GM21367 (cell line): ENCODE results near the gene IGSF21.

ENCODE experiments used
- ATAC-seq: cut with Tn5 transposase; IDR thresholded peaks from one replicate; pipeline ENCODE4 v1.9.1; 2021; ENCODE audit not compliant: unreplicated experiment

The IGSF21 gene

DNA sequence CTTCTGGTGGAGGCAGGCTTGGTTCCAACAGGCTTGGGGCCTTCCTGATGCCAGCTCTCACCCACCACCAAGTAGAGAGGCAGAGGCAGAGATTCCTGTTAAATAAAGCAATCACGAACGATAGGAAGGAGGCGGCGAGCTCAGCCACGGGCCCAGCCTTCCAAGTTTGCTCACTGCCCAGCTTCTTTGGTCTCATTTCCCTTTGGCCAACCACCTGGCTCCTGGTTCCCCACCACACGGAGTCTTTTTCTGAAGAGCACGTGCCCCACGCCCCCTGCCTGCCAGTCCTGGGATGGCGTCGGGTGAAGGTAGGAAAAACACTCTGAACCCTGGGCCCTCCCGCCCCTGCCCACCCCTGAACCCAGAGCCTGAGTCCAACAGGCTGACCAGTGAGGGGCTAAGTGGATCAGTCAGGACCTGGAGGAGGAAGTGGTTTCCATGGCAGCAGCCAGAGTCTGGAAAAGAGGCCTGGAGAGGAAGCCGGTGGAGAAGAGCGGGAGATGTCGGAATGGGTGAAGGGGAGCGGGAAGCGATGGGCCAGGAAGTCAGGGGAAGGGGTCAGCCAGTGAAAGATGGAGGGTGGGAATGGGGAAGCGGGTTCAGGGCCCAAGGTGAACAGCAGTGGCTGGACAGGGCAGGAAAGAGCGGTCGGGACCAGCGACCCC, 214.9 kb downstream of the IGSF21 start:
- ATAC-seq = no peak

DNA sequence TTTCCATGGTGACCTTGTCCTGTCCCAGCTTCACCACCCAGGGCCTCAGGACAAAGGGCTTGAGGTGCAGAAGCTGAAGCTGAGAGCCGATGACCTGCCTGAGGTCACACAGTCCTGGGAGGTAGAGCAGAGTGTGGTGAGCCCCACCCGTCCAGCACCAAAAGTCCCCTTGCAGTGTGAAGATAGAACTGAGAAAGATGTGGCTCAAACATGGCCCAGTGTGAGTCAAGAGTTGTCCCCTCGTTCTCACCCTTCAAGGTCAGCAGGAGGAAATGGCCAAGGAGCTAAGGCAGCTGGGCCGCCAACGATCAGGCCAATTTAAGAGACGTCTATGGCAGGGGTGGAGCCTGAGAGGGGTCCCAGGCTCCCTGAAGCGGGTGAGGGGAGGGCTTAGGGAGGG, 215.7 kb downstream of the IGSF21 start:
- ATAC-seq = no peak

DNA sequence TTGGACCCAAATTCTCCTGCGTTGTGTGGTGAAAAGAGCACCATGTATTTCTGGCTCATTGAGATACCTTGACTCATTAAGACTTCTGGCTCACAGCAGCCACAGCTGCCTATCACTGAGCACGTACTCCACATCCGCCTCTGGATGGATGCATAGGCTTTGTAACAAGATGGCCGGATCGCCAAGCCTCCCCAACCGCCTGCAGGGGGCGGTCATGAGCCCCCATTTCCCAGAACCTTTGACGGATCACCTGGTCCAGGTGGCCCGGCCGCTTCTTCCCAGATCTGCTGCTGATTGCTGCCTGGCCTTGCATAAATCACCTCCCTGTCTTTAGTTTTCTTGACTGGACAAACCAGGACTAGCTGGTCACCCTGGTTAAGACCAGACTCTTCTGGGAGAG, 216.6 kb downstream of the IGSF21 start:
- no peak for ATAC-seq

DNA sequence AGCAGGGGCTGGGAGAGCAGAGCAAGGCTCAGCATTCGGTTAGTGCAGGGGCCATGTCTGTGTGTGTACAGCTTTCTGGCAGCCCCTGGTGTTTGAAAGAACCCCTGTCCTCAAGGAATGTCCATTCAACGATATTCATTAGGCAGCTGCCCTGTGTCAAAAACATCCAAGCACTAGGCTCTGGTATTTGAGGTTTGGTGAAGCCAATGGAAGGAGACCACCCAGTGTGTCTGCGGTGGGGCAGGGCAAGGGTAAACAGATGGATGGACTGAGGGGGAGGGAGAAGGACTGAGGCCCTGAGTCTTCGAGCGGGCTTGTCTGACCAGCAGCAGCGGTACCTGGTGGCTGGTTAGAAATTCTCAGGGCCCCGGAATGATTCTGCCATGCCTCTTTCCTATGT, 217.5 kb downstream of the IGSF21 start:
- ATAC-seq = no peak

DNA sequence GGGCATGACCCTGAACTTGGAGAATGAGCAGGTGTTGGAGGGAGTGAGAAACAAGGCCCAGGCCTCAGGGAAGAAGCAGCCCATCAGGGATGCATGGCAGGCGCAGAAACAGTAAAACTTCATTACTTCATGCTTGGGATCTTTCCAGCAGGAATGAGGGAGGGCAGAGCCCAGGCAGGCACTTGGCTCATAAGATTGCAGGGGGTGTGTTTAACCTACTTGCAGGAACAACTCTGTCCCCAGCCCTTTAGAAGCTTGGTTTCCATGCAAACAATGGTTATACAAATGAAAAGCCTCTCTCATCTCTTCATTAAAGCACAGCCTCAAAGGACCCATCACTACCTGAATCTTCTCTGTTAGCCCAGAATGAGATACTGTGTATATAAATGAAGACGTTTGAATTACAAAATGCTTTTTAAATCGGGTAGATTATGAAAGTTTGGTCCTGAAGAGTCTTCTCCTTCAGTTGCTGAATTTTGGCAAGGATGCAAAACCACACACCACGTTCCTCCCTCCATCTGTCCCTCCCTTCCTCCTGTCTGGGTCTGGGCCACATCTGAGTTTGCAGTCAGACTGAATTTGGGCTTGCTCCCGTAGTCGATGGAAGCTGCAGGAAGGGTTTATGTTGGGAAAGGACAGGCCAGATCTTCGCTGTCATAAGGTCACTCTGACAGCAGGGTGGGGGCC, 218.8 kb downstream of the IGSF21 start:
- no peak for ATAC-seq

DNA sequence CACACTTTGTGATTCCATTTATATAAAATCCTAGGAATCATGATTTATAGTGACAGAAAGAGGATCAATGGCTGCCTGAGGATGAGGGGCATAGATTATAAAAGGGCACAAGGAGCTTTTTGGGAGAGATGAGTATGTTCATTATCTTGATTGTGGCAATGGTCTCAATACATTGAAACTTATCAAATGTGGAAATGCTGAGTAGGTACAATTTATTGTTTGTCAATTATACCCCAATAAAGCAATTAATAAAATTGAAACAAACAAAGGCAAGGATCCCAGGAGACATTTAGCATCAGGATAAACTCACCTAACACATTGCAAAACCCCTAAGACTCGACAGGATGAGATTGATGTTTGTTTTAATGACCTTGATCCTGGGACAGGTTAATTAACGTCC, 220.1 kb downstream of the IGSF21 start:
- ATAC-seq = no peak

DNA sequence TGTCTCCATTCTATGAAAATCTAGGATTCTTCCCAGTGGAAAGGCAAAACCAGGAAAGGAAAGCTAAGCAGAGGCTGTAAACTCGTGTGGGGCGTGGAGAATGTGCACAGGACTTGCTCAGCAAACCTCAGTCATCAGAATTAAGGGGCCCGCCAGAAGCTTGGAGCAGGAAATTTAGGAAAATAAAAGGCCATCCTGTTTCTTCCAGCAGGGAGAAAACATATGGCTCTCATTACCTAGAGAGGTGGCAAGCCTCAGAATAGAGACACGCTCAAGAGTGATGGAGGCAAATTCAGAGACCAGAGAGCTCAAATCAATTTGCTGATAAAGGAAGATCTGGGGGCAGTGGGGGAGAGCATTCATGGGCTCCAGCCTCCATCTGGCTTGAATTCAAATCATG, 221.2 kb downstream of the IGSF21 start:
- ATAC-seq = no peak

DNA sequence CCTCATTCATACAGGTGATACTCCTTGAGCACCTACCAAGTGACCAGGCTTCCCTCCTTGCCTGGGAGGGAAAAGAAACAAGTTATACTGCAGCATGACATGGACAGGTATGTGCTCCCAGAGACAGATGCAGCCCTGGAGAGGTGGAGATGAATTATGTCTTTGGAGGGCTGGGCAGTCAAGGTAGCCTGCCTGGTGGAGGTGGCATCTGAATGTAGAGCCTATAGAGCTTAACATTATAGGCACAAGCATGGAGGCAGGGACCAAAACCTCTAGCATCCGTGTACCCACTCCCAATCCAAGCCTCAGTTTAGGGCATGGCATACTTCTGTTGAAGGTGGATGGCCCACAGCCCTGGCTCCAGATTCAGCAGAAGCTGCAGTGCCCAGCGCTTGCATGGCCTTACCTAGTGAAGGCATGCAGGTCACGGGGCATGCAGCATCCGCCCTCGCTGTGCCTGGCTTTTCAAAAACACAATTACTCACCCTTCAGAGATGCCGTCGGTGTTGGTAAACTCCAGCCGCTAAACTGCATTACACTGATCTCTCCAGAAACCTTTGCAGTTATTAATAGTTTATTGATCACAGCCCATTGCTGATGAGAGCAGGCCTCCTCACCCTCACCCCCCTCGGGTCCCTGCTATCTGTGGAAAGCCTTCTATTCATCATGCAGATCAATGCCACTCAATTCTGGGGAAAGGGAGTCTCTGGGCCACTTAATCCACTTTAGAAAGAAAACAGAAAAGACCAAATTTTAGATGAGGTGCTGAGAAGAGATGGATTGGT, 222.1 kb downstream of the IGSF21 start:
- ATAC-seq = no peak

DNA sequence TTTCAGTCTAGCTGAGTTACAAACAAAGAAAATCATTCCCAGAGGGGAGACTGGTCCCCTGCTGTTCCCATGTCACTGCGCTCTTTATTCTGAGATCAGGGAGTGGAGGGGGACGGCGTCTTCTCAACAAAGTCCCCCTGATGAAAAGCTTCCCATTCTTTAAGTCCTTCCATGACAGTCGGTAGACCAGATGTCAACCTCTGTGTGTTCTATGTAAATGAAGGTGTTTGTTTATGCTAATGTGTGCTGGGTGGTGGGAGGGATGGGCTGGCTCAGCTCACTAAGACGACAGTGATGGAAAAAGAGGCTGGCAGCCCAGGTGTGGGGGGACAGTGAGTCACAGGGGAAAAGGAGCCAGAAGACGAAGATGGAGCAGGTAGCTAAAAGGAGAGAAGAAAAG, 225.0 kb downstream of the IGSF21 start:
- ATAC-seq = no peak

DNA sequence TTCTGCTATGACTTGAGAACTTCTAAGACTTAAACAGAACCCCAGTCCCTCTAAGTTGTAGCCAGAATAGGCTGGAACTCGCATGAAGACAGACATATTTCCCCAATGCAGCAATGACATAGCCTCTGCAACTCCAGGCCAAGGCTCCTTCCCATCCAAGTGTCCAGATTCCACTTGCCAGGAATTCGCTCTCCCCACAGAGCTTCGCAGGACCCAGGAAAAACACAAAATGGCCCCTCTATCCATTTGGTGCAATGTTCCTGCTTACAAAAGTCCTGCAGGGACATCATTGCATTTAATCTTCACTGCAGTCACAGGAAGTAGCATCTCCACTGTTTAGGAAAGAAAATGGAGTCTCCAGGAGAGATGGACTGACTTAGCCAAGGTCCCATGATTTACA, 225.6 kb downstream of the IGSF21 start:
- ATAC-seq = no peak

DNA sequence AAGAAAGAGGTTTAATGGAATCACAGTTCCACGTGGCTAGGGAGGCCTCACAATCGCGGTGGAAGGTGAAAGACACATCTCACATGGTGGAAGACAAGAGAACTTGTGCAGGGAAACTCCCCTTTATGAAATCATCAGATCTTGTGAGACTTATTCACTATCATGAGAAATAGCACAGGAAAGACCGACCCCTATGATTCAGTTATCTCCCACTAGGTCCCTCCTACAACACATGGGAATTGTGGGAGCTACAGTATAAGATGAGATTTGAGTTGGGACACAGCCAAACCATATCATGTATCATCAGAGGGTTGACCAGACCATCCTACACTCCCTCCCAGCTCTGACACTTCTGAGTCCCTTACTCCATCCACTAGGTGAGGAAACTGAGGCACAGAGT, 229.2 kb downstream of the IGSF21 start:
- no peak for ATAC-seq

DNA sequence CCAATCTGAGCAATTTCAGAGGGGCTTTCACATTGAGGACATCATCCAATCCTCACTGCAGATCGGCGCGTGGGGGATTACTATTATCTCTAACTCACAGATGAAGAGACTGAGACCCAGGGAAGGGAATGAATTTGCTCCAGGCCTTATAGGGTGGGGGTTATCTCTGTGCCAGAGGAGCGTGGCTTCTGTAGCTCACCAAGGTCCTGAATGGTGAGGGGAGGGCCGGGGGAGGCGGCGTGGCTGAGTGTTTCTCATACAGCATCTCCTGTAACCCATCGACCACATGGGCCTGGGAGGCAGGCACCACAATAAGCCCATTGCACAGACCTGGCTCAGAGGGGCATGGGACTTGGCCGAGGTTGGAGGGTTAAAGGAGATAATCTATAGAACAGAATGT, 230.2 kb downstream of the IGSF21 start:
- ATAC-seq = no peak

DNA sequence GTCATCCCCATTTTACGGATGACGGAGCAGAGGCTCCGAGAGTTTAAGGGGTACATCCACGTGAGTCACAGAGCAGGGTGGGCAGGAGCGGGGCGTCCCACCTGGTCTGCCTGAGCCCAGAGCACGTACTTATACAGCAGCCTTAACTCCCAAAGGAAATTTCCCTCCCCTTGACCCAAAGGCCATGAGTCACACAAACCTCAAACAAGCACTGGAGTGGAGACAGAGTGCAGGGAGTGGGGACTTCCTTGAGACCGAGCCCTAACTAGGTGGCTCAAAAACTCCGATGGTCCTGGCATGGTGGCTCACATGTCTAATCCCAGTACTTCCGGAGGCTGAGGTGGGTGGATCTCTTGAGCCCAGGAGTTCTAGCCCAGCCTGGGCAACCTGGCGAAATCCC, 231.6 kb downstream of the IGSF21 start:
- no peak for ATAC-seq

DNA sequence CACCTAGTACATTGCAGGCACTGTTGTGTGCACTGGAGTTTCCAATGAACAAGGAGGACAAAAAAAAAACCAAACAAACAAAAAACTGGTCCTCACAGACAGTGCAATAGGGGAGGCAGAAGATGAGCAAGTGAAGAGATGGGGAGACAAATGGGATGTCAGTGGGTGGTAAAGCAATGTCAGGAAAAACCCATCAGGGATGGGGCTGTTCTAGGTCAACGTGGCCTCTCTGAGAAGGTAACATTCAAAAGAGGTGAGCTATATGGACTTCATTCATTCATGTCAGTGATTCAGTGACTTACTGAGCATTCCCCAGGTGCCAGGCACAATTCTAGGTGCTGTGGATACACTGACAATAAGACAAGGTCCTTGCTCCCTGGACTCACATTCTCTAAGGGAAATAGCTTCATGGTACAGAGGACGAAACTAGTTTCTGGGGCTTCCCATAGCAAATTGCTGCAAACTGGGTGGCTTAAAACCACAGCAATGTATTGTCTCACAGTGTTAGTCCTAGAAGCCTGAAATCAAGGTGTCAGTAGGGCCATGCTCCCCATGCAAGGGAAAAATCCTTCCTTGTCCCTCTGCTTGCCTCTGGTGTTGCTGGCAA, 232.7 kb downstream of the IGSF21 start:
- ATAC-seq = no peak

DNA sequence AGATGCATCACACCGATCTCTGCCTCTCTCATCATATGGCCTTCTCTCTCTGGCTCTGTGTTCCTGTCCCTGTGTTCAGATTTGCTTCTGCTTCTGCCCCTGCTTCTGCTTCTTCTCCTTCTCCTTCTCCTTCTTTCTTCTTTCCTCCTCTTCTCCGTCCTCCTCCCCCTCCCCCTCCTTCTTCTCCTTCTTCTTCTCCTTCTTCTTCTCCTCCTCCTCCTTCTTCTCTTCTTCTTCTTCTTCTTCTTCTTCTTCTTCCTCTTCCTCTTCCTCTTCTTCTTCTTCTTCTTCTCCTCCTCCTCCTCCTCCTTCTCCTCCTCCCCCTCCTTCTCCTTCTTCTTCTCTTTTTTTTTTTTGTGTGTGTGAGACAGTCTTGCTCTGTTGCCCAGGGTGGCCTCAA, 233.2 kb downstream of the IGSF21 start:
- no peak for ATAC-seq

DNA sequence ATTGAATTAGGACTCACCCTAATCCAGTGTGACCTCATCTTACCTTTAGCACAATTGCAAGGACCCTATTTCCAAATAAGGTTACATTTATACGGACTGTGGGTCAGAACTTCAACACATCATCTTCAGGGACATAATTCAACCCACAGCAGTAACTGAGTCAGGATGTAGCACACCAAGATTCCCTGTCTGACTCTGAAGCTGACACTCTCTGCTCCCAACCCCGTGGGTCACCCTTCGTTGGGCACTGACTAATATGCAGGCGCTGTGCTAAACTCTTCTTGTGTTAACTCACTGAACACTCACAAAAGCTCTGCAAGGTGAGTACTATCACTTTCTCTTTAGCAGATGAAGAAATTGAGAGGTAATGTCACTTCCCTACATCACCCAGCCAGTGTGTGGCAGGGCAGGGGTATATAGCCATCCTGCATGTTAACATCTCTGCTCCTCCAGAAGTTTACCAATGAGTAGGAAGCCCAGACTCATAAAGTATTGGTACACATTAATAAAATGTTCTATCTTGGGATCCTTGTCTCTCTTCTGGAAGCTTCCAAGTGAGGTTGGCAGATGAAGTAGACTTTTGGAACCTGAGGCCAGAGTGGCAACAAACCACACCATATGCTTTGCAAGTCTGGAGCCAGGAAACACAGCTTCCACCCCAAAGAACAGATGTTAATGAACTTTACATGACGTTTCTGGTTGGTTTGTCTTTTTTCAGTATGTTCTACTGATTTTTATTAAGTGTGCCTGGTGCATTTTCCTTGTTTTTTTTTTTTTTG, 233.9 kb downstream of the IGSF21 start:
- ATAC-seq = no peak

DNA sequence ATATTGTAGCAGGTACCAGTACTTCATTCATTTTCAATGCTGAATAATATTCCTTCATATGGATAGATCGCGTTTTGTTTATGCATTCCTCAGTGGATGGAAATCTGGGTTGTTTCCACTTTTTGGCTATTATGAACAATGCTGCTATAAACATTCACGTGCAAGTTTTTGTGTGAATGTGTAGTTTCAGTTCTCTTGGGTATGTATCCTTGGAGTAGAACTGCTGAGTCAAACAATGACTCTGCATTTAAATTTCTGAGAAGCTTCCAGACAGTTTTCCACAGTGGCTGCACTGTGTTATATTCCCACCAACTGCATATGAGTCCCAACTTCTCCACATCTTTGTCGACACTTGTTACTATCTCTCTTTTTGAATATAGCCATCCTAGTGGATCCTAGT, 235.1 kb downstream of the IGSF21 start:
- ATAC-seq = no peak

DNA sequence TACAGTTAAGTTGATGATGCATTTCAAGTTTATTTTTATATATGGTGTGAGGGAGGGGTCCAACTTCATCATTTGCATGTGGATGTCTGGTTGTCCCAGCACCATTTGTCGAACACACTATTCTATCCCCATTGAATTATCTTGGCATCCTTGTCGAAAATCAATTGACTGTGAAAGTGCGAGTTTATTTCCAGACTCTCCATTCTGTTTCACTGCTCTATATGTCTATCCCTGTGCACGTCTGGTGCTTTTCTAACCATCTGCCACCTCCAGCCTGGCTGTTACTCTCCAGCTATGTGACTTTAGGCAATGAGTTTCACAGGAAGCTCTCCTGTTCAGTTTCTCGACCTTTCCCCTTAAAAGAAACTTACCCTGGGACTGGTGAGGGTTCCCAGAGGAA, 236.0 kb downstream of the IGSF21 start:
- no peak for ATAC-seq

DNA sequence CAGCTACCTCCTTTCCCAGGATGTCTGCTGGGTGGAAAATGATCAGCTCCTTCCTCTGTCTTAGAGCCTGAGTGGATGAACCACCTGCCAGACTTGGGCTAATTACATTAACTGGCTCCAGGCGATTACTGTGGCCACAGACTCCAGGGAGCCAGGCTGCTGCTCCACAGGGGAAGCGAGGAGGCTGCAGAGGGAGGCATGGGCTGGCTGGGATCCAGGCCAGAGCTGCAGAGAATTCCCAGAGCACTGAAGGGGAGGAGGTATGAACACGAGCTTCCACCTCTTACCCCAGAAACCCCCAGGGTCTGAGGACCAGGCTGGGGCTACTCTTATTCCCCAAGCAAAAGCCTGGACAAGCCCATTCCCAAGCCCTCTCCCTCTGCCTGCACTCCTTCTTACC, 237.2 kb downstream of the IGSF21 start:
- no peak for ATAC-seq

DNA sequence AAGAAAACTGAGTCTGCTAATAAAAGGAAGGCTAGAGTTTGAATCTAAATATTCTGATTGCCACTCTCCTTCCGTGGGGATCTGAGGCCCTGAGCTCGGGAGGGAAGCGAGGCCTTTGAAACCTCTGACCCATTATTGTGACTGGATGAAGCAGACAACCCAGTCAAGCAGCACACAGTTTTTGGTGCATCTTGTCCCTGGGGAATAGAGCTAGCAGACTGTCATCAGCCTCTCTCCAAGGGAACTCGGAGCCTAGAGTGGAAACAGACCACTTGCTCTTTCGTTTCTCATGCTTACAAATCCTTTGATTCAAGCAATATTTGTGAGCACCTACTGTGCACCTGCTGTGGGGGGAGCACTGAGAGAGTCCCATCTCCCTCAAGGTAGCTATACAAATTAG, 240.0 kb downstream of the IGSF21 start:
- no peak for ATAC-seq

DNA sequence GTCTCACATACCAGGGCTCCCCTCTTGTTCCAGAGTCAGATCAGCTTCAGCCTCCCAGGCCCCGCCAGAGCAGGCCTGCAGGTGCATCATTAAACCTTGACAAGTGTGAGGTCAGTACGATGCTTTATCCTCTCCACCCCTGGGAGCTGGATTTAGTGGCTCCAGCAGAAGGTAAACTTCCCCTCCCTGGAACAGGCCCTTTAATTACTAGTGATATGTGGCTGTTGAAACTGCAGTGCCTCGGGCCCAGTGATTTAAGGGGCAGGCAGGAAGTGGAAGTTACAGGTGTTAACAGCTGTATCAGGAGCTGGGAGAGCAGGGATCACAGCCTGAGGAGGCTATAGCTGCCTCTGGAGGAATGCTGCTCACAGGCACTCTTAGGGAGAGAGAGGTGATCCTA, 240.8 kb downstream of the IGSF21 start:
- ATAC-seq = no peak
